PFSK-1 (cell line): Measurements from ENCODE around the gene ST8SIA1. TPM values are rescaled to one million over a fixed set of nuclear protein-coding genes. Genes with fewer than 3 reads are reported as not detected.

Source experiments
- FOXP2 ChIP-seq: optimal IDR thresholded peaks from 2 replicates; pipeline ENCODE3; 2011; ENCODE audit warnings: borderline replicate concordance, control low read depth, inconsistent platforms; ENCODE audit not compliant: insufficient read depth; ENCODE audit errors: extremely low read length, extremely low read depth
- POLR2AphosphoS5 ChIP-seq: IDR thresholded peaks from 2 replicates; pipeline ENCODE4 v1.6.1; 2012; ENCODE audit warnings: low read depth, mild to moderate bottlenecking, control low read depth, low read length, moderate library complexity
- SIN3A ChIP-seq: IDR thresholded peaks from 2 replicates; pipeline ENCODE4 v1.6.1; 2012; ENCODE audit warnings: mild to moderate bottlenecking, low read length, moderate library complexity, borderline replicate concordance; ENCODE audit not compliant: insufficient read depth
- TAF1 ChIP-seq: IDR thresholded peaks from 2 replicates; pipeline ENCODE4 v1.6.1; 2012; ENCODE audit warnings: low read length, control low read depth, borderline replicate concordance; ENCODE audit not compliant: insufficient read depth
- polyA plus RNA-seq: library from polyadenylated mRNA; unstranded; fragments of >200 nt; gene quantifications from one replicate; pipeline ENCODE4 v1.2.1, GENCODE V29; 2012; ENCODE audit warnings: low read depth, missing spikeins; ENCODE audit not compliant: insufficient read length
- TF ChIP-seq, protein P1 (sequence below), 2 experiments: IDR thresholded peaks; 2 replicates each; pipeline versions ENCODE4 v1.6.1 to v1.8.0; 2011 to 2012; ENCODE audit warnings: low read depth in 2 of 2, low read length in 2 of 2, control low read depth in 1 of 2, inconsistent platforms in 1 of 2, mild to moderate bottlenecking in 1 of 2, moderate library complexity in 1 of 2; ENCODE audit not compliant: insufficient read depth in 1 of 2

ST8SIA1 gene, protein sequence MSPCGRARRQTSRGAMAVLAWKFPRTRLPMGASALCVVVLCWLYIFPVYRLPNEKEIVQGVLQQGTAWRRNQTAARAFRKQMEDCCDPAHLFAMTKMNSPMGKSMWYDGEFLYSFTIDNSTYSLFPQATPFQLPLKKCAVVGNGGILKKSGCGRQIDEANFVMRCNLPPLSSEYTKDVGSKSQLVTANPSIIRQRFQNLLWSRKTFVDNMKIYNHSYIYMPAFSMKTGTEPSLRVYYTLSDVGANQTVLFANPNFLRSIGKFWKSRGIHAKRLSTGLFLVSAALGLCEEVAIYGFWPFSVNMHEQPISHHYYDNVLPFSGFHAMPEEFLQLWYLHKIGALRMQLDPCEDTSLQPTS
- polyA plus RNA-seq, result not detected

DNA sequence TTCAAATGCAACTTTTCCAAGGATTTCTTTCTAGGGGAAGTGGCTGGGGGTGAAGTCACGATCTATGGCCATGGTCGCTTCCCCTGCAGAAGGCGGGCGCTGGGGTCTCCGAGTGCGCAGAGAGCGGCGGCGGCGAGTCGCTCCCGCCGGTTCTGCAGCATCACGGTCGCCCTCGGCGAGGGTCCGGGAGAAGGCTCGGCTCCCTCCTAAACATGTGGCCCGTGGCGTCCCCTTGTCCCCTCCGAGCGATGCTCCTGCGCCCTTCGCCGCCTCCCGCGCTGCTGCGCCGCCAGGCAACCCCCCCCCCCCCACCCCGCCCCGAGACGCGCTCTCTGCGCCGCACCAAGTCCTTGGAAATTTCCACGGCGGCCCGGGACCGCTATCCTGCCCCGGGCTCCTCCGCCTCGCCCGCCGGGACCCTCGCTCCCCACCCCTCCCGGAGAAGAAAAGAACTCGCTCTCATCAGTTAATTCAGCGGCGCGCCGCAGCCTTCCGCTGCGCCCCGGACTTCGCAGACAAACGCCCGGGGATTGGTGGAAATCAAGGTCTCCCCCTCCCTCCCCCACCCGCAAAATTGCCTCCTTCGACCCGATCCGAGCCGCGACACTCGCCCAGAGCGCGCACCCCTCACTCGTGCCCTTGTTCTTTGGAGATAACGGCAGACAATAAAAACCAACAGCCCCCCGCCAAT, at the start of gene ST8SIA1:
ST8SIA1 (minus strand) TSS at position 298 of the 691 bp plus-strand sequence. CDS start 475 bp downstream, outside the sequence.
- TF ChIP-seq TAF1 (no peak), POLR2AphosphoS5 (no peak), SIN3A (no peak), FOXP2 (no peak)
- TF ChIP-seq, protein P1, sequence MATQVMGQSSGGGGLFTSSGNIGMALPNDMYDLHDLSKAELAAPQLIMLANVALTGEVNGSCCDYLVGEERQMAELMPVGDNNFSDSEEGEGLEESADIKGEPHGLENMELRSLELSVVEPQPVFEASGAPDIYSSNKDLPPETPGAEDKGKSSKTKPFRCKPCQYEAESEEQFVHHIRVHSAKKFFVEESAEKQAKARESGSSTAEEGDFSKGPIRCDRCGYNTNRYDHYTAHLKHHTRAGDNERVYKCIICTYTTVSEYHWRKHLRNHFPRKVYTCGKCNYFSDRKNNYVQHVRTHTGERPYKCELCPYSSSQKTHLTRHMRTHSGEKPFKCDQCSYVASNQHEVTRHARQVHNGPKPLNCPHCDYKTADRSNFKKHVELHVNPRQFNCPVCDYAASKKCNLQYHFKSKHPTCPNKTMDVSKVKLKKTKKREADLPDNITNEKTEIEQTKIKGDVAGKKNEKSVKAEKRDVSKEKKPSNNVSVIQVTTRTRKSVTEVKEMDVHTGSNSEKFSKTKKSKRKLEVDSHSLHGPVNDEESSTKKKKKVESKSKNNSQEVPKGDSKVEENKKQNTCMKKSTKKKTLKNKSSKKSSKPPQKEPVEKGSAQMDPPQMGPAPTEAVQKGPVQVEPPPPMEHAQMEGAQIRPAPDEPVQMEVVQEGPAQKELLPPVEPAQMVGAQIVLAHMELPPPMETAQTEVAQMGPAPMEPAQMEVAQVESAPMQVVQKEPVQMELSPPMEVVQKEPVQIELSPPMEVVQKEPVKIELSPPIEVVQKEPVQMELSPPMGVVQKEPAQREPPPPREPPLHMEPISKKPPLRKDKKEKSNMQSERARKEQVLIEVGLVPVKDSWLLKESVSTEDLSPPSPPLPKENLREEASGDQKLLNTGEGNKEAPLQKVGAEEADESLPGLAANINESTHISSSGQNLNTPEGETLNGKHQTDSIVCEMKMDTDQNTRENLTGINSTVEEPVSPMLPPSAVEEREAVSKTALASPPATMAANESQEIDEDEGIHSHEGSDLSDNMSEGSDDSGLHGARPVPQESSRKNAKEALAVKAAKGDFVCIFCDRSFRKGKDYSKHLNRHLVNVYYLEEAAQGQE (IDR thresholded peaks at IDR 0.05; ENCODE audit: insufficient read depth in 1 of 2, low read depth in 2 of 2, low read length in 2 of 2), result no peak

DNA sequence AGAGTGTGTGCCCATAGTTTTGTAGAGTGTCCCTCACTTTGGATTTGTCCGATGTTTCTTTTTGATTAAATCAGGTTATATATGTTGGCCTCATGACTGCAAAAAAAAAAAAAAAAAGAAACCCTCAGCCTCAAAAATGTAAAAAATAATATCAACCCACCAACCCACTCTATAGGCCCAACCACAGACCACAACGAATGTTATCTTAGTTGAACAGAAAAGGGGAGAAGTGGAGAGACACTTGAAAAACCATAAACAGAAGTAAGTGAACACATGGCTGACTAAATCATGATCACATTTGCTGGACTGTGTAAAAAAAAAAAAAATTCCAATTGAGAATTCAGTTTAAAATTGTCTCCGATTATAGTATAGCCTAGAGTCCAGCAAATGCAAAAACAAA, 45.5 kb upstream of the ST8SIA1 start:
- TF ChIP-seq TAF1 (no peak), FOXP2 (no peak), SIN3A (no peak), POLR2AphosphoS5 (no peak)
- TF ChIP-seq, protein P1 (IDR thresholded peaks at IDR 0.05; ENCODE audit: insufficient read depth in 1 of 2, low read depth in 2 of 2, low read length in 2 of 2), result no peak

DNA sequence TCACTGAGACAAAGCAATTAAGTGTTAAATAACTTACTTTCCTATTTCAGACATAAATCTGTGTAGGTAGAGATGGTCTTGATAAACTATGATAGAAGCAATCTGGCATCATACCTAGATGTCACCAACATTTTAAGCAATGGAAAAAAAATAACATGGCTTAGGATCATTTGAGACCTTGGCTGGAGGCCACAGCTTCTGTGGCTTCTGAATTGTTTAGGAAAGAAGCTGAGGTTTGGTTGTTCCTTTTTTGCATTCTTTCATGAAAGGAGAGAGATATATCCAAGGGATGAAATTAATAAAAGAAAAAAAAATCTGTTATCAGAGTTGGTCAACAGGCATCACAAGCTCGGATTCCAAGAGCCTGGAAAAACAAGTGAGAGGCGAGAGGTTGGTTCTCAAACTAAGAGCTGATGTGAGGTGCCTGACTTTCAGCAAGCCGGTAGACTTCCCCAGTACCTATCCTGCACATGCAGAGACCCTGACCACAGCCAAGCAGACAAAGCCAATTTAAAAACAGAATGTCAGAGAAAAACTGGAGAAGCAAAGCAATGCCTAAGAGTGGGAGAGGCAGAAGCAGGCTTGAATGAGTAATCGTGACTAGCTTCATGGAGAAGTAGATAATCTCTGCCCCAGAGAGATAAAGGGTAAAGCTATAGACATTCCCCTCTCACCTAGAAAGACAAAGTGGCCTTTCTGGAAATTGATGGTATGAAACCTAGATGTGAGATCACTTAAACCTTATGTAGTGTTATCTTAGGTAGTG, 43.4 kb upstream of the ST8SIA1 start:
- TF ChIP-seq TAF1, result no peak
- no peak for TF ChIP-seq POLR2AphosphoS5
- no peak for TF ChIP-seq SIN3A
- TF ChIP-seq, protein P1 (IDR thresholded peaks at IDR 0.05; ENCODE audit: insufficient read depth in 1 of 2, low read depth in 2 of 2, low read length in 2 of 2), result no peak
- no peak for TF ChIP-seq FOXP2

DNA sequence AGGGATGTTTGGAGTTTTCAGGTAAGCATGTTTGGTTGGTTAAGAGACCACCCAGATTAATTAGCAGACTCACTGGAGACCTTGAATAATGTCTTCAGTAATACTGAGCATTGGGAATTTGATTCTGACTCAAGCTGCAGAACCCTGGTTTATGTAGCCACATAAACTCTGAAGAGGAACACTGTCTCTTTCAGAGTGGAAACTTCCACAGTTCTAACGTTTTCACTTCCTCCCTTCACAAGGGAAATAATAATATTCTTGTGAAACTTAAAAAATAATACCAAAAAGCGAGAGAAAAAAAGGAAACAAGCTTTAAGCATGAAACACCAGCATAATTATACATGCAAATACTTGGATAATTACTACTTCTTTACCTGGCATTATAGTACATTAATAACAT, 40.0 kb upstream of the ST8SIA1 start:
- TF ChIP-seq TAF1 (no peak), FOXP2 (no peak), SIN3A (no peak), POLR2AphosphoS5 (no peak)
- TF ChIP-seq, protein P1 (IDR thresholded peaks at IDR 0.05; ENCODE audit: insufficient read depth in 1 of 2, low read depth in 2 of 2, low read length in 2 of 2), result no peak
